ENCODE data around the gene SIL1.
"Not testable (repeated sequence)": the region's sequence is repeated elsewhere in the genome, so short reads cannot be mapped to it uniquely, and the experiment has no call there.

SIL1 gene

DNA sequence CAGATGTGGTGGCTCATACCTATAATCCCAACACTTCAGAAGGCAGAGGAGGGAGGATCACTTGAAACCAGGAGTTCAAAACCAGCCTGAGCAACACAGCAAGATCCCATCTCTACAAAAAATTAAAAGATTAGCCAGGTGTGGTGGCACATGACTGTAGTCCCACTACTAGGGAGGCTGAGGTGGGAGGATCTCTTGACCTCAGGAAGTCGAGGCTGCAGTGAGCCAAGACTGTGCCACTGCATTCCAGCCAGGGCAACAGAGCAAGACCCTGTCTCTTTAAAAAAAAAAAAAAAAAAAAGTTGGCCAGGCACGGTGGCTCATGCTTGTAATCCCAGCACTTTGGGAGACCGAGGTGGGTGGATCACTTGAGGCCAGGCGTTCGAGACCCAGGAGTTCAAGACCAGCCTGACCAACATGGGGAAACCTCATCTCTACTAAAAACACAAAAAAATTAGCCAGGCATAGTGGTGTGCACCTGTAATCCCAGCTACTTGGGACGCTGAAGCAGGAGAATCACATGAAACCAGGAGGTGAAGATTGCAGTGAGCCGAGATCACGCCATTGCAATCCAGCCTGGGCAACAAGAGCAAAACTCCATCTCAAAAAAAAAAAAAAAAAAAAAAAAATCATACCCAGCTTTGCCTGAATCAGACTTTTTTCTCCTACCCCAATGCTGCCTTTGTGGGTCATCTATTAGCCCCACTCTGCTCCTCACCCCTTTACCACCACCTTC is 18.2 kb downstream of the SIL1 start:
- not testable (repeated sequence) for DNase-seq (ENCODE audit: low read depth); H3K4me3 ChIP-seq (ENCODE audit: low read depth, low read length)

DNA sequence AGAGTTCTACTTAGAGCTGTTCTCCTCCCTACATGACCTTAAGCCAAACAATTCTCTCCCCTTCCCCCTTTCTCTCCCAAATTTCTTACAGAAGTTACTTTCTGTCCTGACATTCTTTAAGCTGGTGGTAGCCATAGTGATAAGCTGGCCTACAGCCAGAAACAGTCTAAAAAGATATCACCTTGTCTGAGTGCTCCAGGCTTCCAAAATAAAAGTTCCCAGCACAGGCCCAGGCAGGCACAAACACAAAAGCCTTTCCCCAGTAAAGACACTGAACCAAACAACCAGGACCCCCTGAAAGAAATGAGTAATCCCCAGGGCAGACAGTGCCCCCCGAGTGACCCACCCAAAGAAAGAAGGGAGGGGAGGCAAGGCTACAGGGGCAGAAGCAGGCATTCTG is 19.2 kb downstream of the SIL1 start:
- H3K4me3 ChIP-seq (ENCODE audit: low read depth, low read length) = no peak overlapping the region
- no peak for DNase-seq (ENCODE audit: low read depth)

DNA sequence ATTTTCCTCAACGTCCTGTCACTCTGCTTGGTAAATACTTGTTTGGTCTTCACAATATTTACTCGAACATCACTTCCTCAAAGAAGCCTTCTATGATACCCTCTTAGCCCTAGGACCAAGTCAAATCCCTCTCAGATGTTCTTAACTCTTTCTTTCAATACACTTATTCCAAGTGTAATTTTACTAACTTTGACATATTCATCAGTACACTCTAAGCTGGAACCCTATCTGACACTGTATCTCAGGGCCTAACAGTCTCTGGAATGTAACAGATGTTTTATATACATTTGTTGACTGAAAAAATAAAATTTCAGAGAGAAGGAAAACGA is 19.6 kb downstream of the SIL1 start:
- no peak overlapping the region for H3K4me3 ChIP-seq (ENCODE audit: low read depth, low read length)
- DNase-seq (ENCODE audit: low read depth) = no peak

DNA sequence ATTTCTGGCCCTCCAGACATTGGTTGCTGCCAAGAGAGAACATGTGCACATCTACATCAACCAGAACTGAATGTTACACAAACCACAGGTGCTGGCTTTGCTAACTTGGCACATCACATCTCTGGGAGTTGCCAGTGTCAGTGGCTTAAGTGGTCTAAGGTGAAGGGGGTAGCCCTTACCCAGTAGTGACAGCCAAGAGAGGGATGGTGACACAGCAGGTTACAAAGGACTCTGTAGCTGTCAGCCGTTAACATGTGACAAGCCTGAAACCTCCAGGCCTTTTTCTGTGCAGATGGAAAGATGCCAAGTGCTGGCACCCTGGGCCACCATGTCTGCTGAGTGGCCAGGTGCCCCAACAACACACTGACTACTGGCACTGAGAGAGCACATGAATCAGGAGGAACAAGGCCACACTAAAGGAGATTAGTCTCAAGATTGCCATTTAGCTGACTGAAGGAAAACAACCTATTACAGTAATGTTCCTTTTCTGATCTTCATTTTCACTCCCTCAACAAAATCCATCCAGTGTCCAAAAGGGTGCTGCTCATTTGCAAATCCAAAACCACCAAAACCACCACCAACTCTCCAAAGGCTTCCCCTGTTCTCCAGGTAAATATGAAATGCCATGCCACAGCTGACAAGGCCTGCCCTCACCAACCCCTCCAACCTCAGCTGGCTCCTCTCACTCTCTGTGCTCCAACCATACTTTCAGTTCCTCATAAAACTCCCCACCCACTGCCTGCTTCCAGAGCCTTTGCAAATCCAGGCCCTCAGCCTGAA is 20.2 kb downstream of the SIL1 start:
- no peak for DNase-seq (ENCODE audit: low read depth)
- H3K4me3 ChIP-seq (ENCODE audit: low read depth, low read length) = no peak overlapping the region

DNA sequence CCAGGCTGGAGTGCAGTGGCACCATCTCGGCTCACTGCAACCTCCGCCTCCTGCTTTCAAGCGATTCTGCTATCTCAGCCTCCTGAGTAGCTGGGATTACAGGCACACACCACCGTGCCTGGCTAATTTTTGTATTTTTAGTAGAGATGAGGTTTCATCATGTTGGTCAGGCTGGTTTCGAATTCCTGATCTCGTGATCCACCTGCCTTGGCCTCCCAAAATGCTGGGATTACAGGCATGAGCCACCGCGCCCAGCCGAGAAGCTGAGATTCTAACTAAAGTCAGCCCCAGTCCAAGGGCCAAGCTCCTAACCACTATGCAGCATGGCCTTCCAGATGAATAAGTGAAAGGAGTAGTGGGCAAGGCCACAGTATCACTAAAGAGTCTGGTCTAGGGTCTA is 20.9 kb downstream of the SIL1 start:
- DNase-seq (ENCODE audit: low read depth); H3K4me3 ChIP-seq (ENCODE audit: low read depth, low read length): not testable (repeated sequence)

DNA sequence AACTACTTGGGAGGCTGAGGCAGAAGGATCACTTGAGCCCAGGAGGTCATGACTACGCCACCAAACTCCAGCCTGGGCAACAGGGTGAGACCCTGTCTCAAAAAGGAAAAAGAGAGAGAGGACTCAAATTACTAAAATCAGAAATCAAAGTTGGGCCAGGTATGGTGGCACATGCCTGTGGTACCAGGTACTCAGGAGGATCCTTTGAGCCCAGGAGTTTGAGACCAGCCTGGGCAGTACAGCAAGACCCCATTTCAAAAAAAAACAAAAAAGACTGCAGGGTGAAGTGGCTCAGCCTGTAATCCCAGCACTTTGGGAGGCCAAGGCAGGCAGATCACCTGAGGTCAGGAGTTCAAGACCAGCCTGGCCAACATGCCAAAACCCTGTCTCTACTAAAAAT is 23.8 kb downstream of the SIL1 start:
- not testable (repeated sequence) for H3K4me3 ChIP-seq (ENCODE audit: low read depth, low read length); DNase-seq (ENCODE audit: low read depth)

DNA sequence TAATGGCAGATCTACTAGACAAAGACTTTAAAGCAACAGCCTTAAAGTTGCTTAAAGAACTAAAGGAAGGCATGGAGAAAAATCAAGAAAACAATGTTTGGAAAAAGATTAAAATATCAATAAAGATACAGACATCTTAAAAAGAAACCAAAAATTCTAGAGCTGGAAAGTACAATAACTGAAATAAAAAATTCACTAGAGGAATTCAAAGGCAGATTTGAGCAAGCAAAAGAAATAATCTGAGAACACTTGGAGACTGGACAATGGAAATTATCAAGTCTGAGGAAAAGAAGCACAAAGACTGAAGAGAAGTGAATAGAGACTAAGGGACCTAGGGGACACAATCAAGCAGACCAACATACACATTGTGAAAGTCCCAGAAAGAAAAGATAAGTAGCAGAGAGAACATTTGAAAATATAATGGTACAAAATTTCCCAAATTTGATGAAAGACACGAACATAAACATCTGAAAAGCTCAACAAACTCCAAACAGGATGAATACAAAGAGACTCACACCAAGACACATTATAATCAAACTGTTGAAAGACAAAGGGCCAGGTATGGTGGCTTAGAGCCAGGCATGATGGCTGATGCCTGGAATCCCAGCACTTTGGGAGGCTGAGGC is 26.3 kb downstream of the SIL1 start:
- no peak overlapping the region for H3K4me3 ChIP-seq (ENCODE audit: low read depth, low read length)
- DNase-seq (ENCODE audit: low read depth) = no peak

DNA sequence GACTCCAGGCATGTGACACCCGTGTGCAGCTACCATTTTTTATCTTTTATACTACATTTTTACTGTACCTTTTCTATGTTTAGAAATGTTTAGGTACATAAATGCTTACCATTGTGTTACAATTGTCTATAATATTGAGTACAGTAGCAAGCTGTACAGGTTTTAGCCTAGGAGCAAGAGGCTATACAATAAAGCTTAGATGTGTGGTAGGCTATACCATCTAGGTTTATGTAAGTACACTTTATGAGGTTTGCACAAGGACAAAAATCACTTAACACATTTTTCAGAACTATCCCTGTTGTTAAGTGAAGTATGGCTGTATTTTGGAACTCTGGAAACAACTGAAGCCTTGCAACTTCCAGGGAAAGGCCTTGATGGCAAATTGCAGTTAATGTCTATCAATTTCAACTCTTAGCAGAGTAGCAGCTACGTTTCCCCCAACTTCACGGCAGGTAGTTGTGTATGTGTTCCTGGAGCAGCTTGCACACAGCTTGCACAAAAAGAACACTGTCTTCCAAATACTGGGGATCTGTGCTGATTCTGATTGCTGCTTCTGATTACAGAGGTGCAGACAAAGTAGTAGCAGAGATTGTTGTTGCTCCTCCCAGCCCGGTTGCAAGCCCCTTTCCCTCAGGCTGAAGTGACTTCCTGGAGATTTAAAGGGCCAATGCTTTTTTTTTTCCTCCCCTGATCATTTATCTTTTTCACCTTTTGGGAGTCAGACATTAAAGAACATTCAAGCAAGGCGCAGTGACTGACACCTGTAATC is 30.0 kb downstream of the SIL1 start:
- H3K4me3 ChIP-seq (ENCODE audit: low read depth, low read length) = no peak overlapping the region
- DNase-seq (ENCODE audit: low read depth) = no peak

DNA sequence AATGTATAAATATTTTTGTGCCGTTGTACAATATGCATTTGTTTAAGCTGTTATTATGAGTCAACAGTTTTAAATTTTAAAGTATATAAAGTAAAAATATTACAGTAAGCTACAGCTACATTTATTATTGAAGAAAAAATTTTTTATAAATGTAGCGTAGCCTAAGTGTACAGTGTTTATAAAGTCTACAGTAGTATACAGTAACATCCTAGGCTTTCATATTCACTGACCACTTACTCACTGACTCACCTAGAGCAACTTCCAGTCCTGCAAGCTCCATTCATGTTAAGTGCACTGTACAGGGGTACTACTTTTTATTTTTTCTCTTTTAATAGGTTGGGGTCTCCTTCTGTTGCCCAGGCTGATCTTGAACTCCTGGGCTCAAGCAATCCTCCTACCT is 30.6 kb downstream of the SIL1 start:
- H3K4me3 ChIP-seq (ENCODE audit: low read depth, low read length) = no peak overlapping the region
- no peak for DNase-seq (ENCODE audit: low read depth)

DNA sequence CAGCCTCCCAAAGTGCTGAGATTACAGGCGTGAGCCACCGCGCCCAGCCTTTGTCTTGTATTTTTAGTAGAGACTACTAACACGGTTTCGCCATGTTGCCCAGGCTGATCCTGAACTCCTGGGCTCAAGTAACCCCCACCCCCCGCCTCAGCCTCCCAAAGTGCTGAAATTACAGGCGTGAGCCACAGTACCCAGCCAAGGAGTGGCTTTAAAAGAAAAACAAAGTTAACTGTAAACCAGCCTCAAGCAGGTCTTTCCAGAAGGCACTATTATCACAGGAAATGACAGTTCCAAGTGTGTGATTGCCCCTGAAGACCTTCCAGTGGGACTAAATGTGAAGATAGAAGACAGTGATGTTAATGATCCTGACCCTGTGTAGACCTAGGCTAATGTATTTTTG is 31.1 kb downstream of the SIL1 start:
- no peak overlapping the region for H3K4me3 ChIP-seq (ENCODE audit: low read depth, low read length)
- DNase-seq (ENCODE audit: low read depth) = no peak

DNA sequence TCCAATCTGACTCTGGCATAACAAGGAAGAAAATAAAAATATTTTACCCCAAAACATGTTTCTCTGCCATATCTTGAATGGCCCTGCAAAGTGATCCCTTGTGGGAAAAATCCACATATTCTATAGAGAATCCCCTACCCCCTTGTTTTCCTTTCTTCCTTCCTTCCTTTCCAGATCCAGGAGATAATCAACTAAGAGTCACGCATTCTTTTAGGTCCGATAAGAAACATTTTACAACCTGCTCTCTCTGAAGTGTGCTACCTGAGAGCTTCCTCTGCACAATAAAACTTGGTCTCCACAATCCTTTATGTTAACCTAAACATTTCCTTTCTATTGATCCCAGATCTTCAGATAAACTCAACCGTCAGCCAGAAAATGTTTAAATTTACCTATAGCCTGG is 33.3 kb downstream of the SIL1 start:
- H3K4me3 ChIP-seq (ENCODE audit: low read depth, low read length); DNase-seq (ENCODE audit: low read depth): not testable (repeated sequence)

DNA sequence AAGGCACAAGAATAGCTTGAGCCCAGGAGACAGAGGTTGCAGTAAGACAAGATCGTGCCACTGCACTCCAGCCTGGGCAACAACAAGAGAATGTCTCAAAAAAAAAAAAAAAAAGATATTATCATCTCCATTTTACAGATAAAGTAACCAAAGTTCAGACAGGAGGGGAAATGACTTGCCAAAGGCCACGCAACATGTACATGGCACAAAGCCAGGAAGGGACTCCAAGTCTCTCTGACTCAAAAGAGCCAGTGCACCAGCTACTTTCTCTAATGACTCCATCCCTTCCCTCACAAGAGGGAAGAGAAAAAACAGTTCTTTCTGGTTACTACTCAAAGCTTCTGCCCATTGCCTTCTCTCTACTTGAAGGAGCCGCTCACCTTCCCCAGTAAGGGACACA is 34.1 kb downstream of the SIL1 start:
- DNase-seq (ENCODE audit: low read depth) = no peak
- no peak overlapping the region for H3K4me3 ChIP-seq (ENCODE audit: low read depth, low read length)

DNA sequence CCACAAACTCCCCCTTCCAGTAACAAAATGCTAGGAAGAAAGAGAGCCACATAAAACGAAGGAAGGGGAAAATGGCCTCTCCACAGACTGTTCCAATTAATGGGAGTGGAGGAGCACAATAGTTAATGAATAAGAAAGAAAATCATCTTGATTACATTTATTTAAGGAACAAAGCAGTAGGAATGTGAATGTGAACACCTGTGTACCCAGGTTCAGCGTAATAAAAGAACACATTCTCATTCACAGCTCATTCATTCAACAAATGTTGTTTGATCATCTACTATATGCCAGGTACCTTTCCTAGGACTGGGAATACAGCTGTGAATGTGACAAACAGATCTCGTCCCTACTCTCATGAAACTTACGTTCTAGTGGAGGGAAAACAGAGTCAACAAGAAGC is 35.7 kb downstream of the SIL1 start:
- H3K4me3 ChIP-seq (ENCODE audit: low read depth, low read length) = no peak overlapping the region
- no peak for DNase-seq (ENCODE audit: low read depth)

DNA sequence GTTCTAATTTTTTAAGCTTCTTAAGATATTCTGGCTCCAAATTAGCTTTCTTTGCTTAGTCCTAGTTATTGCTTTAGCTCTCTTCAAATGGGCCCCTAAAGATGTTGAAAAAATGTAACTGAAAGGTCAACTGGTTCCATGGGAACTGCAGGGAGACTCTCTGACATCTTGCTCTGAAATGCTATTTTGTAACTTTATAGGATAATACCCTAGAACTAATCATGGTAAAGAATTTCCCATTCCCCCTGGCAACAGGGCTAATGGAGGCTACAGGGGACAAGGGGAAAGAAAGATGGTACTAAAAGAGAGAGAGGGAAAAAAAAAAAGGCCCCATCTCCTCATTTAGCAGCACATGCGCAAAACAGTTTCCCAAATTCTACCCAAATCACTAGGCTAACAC is 39.4 kb downstream of the SIL1 start:
- no peak for DNase-seq (ENCODE audit: low read depth)

DNA sequence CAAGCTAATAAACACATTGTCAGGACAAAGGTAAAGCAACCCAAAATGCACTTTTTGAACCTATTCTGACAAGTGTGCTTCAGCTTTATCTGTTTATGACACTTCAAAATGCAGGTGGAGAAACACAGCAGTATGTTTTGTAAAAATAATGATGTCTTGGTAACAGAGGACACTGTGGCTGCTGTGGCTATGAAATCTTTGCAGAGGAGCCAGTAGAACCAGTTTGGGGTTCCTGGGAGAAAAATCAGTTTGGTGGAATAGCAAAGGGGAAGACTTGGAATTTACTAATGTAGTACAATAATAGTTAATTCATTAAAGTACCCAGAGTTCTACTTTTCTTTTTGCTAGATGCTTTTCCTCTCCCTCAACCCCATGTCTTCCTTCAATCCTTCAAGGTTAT is 40.6 kb downstream of the SIL1 start:
- no peak for DNase-seq (ENCODE audit: low read depth)
- H3K4me3 ChIP-seq (ENCODE audit: low read depth, low read length) = no peak overlapping the region

More for the DNA sequence above, 39.4 kb downstream of the SIL1 start:
- H3K4me3 ChIP-seq (ENCODE audit: low read depth, low read length) = no peak overlapping the region

DNA sequence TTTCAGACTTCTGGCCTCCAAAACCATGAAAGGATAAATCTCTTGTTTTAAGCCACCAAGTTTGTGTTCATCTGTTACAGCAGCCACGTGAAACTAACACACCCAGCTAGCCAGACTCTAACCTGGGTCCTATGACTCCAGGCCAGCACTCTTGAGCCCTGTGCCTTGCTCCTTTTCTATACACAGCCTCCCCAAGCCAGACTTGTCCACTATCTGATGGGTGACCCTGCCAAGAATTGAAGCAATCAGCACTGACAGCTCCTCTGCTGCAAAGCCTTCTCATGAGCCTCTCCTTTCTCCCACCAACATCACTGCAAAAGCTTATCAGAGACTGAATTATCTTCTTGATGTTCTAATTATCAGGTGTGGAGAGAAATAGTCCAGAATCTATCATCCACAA is 41.4 kb downstream of the SIL1 start:
- DNase-seq (ENCODE audit: low read depth) = no peak
- no peak overlapping the region for H3K4me3 ChIP-seq (ENCODE audit: low read depth, low read length)

DNA sequence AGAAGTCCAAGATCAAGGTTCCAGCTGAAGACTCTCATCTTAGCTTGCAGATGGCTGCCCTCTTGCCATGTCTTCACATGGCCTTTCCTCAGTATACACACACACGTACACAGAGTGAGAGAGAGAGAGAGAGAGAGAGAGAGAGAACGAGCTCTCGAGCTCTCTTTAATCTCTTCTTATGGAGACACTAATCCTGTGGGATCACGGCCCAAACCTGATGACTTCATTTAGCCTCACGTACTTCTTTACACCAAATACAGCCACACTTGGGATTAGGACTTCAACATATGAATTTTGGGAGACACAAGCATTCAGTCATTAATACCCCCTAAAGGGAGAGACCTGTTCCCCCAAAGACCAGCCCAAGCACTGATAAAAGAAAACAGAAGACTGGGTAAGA is 42.8 kb downstream of the SIL1 start:
- no peak overlapping the region for H3K4me3 ChIP-seq (ENCODE audit: low read depth, low read length)
- DNase-seq (ENCODE audit: low read depth) = no peak

DNA sequence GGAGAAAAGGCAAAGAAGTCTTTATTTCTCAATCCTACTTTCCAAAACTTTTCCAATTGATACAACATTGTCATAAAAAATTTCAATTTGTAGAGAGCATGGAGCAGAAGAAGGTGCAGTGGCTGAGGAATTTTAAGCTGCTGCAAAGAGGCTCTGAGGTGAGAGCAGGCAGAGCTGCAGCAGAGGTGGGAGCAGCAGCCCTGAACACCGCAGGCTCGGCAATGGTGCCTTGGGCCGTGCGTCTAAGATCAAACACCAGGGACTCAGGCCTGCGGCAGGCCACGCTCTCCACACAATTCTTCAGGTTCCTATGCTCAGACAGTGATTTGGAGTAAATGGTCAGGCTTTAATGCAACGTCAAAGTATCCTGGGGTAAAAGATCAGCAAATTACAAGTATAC is 46.3 kb downstream of the SIL1 start:
- DNase-seq (ENCODE audit: low read depth) = no peak
- H3K4me3 ChIP-seq (ENCODE audit: low read depth, low read length) = no peak overlapping the region

DNA sequence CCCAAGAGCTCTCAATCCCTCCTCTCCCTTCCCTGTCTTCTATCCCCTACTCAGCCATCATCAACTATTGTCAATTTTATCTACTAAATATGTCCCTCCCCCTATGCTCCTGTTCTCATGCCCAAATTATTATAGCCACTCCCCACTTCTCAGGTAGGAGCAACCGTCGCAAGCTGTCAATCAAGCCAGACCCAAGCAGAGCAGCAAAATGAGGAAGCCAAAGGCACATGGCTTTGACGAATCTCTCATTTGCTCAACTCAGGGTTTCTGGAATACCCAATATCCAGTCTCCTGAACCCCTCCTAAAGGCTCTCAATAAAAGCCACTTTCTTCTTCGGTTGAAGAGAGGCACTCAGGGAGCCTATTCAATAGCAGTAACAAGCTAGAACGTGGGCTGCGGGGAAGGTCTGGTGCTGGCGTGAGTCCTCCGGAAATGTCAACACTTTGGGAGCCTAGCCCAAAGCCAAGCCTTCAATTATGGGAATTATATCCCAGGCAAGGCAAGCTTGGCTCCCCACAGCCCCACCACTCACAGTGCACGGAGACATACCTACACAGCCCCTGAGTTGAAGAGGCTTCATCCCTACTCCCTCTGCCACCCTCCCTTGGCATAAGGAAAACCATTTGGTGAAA is 47.7 kb downstream of the SIL1 start:
- no peak for DNase-seq (ENCODE audit: low read depth)
- no peak overlapping the region for H3K4me3 ChIP-seq (ENCODE audit: low read depth, low read length)
